Panc1 (cell line): Measurements from ENCODE around the gene HEPHL1. TPM values are rescaled to one million over a fixed set of nuclear protein-coding genes. Genes with fewer than 3 reads are reported as not detected.

Experiments used
- total RNA-seq: library from RNA; stranded (reverse); gene quantifications from one replicate; pipeline ENCODE4 v1.2.1, GENCODE V29; 2021; ENCODE audit not compliant: unreplicated experiment

The HEPHL1 gene
- total RNA-seq, 1 experiment from 2014 or later = not detected

Other genes starting within 250 kb of the HEPHL1 start
- gene MED17, start 237.1 kb upstream of the HEPHL1 start, total RNA-seq = 52.4 TPM
- gene VSTM5, start 170.7 kb upstream of the HEPHL1 start, total RNA-seq = not detected
- 59.3 TPM for gene PANX1, start 107.5 kb downstream of the HEPHL1 start, total RNA-seq